ENCODE results near the gene TMEM267.

Gene TMEM267

DNA sequence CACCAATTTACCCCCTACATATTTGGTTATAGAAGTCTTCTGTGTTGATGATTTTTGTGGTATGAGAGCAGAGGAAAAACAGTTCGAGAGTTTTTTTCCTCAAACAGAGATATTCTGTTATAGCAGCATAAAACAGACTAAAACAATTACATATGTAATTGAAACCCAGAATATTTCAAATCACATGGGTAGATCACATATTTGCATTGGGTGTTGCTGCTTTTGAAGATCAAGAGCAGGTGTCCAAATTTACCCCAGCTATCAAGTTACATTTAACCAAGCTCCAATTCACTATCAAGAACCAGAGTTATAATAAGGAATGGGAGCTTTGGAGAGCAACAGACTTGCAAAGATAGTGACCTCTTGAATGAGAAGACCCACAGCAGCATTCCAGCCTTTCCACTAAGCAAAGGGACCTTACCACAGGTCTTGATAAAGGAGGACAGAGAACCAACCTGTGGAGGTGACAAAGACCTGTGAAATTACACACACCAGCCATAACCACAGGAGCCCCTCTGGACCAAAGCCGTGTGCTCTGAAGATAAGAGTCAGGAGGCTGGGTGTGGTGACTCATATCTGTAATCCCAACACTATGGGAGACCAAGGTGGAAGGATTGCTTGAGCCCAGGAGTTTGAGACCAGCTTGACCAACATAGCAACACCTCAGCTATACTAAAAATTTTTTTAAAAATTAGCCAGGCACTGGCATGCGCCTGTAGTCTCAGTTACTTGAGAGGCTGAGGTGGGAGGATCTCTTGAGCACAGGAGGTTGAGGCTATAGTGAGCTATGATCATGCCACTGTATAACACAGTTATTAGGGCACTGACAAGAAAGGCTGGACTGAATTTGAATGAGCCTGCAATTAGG, 67.5 kb downstream of the TMEM267 start:
- no peak for DNase-seq
- no peaks in the 10 kb centered on the region for H3K36me3 ChIP-seq
- H3K4me3 ChIP-seq (ENCODE audit: low read depth, low read length): no peak overlapping the region
- TF ChIP-seq, protein P1, sequence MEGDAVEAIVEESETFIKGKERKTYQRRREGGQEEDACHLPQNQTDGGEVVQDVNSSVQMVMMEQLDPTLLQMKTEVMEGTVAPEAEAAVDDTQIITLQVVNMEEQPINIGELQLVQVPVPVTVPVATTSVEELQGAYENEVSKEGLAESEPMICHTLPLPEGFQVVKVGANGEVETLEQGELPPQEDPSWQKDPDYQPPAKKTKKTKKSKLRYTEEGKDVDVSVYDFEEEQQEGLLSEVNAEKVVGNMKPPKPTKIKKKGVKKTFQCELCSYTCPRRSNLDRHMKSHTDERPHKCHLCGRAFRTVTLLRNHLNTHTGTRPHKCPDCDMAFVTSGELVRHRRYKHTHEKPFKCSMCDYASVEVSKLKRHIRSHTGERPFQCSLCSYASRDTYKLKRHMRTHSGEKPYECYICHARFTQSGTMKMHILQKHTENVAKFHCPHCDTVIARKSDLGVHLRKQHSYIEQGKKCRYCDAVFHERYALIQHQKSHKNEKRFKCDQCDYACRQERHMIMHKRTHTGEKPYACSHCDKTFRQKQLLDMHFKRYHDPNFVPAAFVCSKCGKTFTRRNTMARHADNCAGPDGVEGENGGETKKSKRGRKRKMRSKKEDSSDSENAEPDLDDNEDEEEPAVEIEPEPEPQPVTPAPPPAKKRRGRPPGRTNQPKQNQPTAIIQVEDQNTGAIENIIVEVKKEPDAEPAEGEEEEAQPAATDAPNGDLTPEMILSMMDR (IDR thresholded peaks at IDR 0.05; ENCODE audit: low read depth, low read length): no peak
- no peak overlapping the region for H3K27ac ChIP-seq
- H3K9me3 ChIP-seq (ENCODE audit: severe bottlenecking): no peaks in the 10 kb centered on the region
- H3K27me3 ChIP-seq (ENCODE audit: insufficient read depth, low read depth, severe bottlenecking): peaks cover 2% of the 10 kb centered on the region

DNA sequence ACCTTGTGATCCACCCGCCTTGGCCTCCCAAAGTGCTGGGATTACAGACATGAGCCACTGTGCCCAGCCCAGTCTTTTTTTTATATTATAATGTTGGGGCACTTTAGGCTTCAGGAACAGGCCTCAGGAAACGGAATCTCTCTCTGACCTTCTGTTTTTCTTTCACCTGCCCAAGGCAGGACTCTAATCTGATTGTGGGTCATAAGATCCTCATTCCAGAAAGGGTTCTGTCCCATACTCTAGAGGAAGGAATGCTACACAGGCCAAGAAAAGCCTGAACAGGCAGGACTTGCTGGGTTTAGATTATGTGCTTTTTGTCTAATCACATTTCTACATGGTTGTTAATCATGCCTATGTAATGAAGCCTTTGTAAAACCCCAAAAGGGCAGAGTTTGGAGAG, 69.7 kb downstream of the TMEM267 start:
- TF ChIP-seq, protein P1 (IDR thresholded peaks at IDR 0.05; ENCODE audit: low read depth, low read length): no peak
- H3K4me3 ChIP-seq (ENCODE audit: low read depth, low read length): no peak overlapping the region

DNA sequence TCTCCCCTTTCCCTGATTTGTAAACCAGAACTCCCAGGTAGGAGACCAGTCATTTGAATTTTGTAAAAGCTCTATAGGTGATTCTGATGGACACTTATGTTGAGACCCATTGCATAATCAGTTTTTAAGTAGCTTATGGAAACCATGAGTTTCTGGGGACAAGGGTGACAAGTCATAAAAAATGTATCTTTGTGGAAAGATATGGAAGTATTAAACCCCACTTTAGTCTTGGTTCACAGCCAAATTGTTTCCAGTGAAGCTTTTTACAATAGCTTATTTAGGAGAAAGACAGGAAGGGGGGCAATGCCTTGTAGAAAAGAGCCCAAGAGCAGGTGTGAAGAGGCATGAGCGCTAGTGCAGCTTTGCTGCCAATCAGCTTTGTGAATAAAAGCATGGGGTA, 71.0 kb downstream of the TMEM267 start:
- H3K27ac ChIP-seq: no peak overlapping the region

More for the DNA sequence above, 69.7 kb downstream of the TMEM267 start:
- Histone ChIP-seq H3K36me3 (no peaks in the 10 kb centered on the region), H3K27ac (no peak overlapping the region), H3K27me3 (ENCODE audit: insufficient read depth, low read depth, severe bottlenecking) (peaks cover 2% of the 10 kb centered on the region), H3K9me3 (ENCODE audit: severe bottlenecking) (no peaks in the 10 kb centered on the region)
- DNase-seq: no peak

DNA sequence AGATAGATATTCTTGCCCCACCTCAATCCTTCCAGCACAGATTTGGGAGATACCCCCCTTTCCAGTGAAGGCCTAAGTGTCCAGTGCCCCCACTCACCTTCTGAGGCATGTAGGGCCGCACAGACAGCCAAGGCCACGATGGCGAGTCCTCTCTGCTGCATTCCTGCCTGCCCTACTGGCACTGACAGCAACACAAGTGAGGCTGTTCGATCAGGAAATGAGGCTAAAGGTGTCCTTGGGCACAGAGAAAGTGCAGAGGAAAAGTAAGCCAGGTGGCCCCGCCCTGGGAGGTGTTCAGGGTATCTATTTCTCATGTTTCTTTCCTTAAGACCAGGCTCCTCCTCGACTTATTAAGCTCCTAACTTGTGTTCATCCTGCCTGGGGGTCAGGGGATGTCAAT, 71.5 kb downstream of the TMEM267 start, which contains the start of gene CCL28:
CCL28 (minus strand) TSS at position 236 of the 400 bp plus-strand sequence; CDS start at position 161, 75 bp downstream.
- H3K27me3 ChIP-seq (ENCODE audit: insufficient read depth, low read depth, severe bottlenecking): no peaks in the 10 kb centered on the region
- H3K9me3 ChIP-seq (ENCODE audit: severe bottlenecking): no peaks in the 10 kb centered on the region
- no peak within 1 kb of the TSS for H3K27ac ChIP-seq
- no peaks in the 10 kb centered on the region for H3K36me3 ChIP-seq
- TF ChIP-seq, protein P1 (IDR thresholded peaks at IDR 0.05; ENCODE audit: low read depth, low read length): no peak
- DNase-seq: no peak
- no peak within 1 kb of the TSS for H3K4me3 ChIP-seq (ENCODE audit: low read depth, low read length)

More for the DNA sequence above, 71.0 kb downstream of the TMEM267 start:
- Histone ChIP-seq H3K9me3 (ENCODE audit: severe bottlenecking) (no peaks in the 10 kb centered on the region), H3K36me3 (no peaks in the 10 kb centered on the region), H3K27me3 (ENCODE audit: insufficient read depth, low read depth, severe bottlenecking) (no peaks in the 10 kb centered on the region), H3K4me3 (ENCODE audit: low read depth, low read length) (no peak overlapping the region)
- DNase-seq: no peak
- TF ChIP-seq, protein P1 (IDR thresholded peaks at IDR 0.05; ENCODE audit: low read depth, low read length): no peak

DNA sequence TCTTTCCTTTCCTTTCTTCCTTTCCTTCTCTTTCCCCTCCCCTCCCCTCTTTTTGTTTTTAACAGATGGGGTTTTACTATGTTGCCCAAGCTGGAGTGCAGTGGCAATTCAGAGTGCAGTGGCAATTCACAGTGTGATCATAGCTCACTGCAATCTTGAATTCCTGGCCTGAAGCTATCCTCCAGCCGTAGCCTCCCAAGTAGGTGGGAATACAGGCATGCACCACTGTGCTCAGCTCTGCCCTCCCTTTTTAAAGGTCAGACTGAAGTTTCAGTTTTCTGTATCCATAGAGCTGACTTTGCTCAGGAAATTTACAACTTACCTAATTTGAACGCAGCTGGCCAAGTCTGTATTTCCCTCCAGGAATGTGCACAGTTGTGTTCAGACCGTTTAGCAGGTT, 72.2 kb downstream of the TMEM267 start:
- Histone ChIP-seq H3K4me3 (ENCODE audit: low read depth, low read length) (no peak overlapping the region), H3K27me3 (ENCODE audit: insufficient read depth, low read depth, severe bottlenecking) (no peaks in the 10 kb centered on the region), H3K9me3 (ENCODE audit: severe bottlenecking) (no peaks in the 10 kb centered on the region), H3K36me3 (no peaks in the 10 kb centered on the region), H3K27ac (no peak overlapping the region)
- DNase-seq: no peak
- TF ChIP-seq, protein P1 (IDR thresholded peaks at IDR 0.05; ENCODE audit: low read depth, low read length): no peak
